T-helper 17 cell (primary cell): ENCODE data around the gene INTU. TPM values are rescaled to one million over a fixed set of nuclear protein-coding genes. Genes with fewer than 3 reads are reported as not detected.

Source experiments
- ATAC-seq: fragments of 150-1000 bp; cut with Tn5 transposase; 2 replicates; pipeline ENCODE4 v1.10.0; 2021; ENCODE audit warnings: mild to moderate bottlenecking, moderate library complexity
- DNase-seq, 3 donors: peaks; one replicate each; pipeline versions ENCODE4 v3.0.0 to v3.0.0-alpha.2; 2020 to 2021
- H3K9me3 ChIP-seq: one replicate; pipeline ENCODE4 v1.7.0; 2013; ENCODE audit warnings: low read length, mild to moderate bottlenecking; ENCODE audit not compliant: control insufficient read depth, poor library complexity, severe bottlenecking
- H3K27ac Mint-ChIP-seq: one replicate; pipeline ENCODE4 v1.8.0; 2022; ENCODE audit warnings: mild to moderate bottlenecking, moderate library complexity, mixed read lengths
- H3K27me3 Mint-ChIP-seq: one replicate; pipeline ENCODE4 v1.8.0; 2022; ENCODE audit warnings: mixed read lengths
- H3K36me3 Mint-ChIP-seq: one replicate; pipeline ENCODE4 v1.8.0; 2022; ENCODE audit warnings: low read depth, mixed read lengths
- H3K4me1 Mint-ChIP-seq: one replicate; pipeline ENCODE4 v1.8.0; 2022; ENCODE audit warnings: mild to moderate bottlenecking, mixed read lengths
- H3K4me3 Mint-ChIP-seq: one replicate; pipeline ENCODE4 v1.8.0; 2022; ENCODE audit warnings: mild to moderate bottlenecking, moderate library complexity, mixed read lengths
- total RNA-seq, 4 donors: library from RNA in 2 of 4; stranded (reverse) in 2 of 4; gene quantifications; one replicate each; pipeline ENCODE4 v1.2.3 and lab custom pipeline; 2022 to 2026

Gene INTU
- total RNA-seq, 2 donors from 2014 or later: 0.08 TPM; not detected in 1

GRCh38 chr4:127660284-127660885 lies 27.6 kb downstream of the INTU start:
- ATAC-seq (no peak), DNase-seq (no peak)
- H3K9me3 ChIP-seq: no peaks in the 10 kb centered on the region
- H3K4me3 Mint-ChIP-seq: no peak overlapping the region
- no peaks in the 10 kb centered on the region for H3K4me1 Mint-ChIP-seq
- peaks cover 4% of the 10 kb centered on the region for H3K27me3 Mint-ChIP-seq
- H3K27ac Mint-ChIP-seq: no peak overlapping the region
- H3K36me3 Mint-ChIP-seq: no peaks in the 10 kb centered on the region

DNA sequence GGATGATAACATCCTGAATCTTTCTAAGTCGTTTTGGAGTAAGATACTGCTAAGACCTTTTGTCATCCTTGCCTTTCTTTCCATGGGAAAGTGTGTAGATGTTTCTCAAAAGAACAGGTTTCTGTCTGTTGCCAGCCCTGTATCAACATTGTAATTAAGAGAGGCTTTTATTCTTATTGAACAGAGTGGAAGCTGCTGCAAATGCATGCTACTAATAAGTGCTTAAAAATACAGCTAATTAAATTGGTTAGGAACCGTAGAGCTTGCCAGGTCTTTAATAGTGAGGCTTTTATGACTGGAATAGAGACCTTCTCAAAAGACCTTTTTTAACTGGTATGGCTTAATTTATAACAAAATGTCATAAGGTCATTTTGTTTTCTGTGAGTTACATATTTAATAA lies 34.4 kb downstream of the INTU start:
- Mint-ChIP-seq H3K27me3 (no peaks in the 10 kb centered on the region), H3K4me3 (no peak overlapping the region), H3K4me1 (no peaks in the 10 kb centered on the region), H3K36me3 (no peaks in the 10 kb centered on the region), H3K27ac (no peak overlapping the region)
- DNase-seq: no peak
- no peaks in the 10 kb centered on the region for H3K9me3 ChIP-seq
- ATAC-seq: no peak

GRCh38 chr4:127667772-127668171 lies 35.0 kb downstream of the INTU start:
- H3K36me3 Mint-ChIP-seq: no peaks in the 10 kb centered on the region
- H3K4me3 Mint-ChIP-seq: no peak overlapping the region
- DNase-seq (no peak), ATAC-seq (no peak)
- H3K27me3 Mint-ChIP-seq: no peaks in the 10 kb centered on the region
- H3K4me1 Mint-ChIP-seq: no peaks in the 10 kb centered on the region
- H3K27ac Mint-ChIP-seq: no peak overlapping the region
- H3K9me3 ChIP-seq: no peaks in the 10 kb centered on the region

DNA sequence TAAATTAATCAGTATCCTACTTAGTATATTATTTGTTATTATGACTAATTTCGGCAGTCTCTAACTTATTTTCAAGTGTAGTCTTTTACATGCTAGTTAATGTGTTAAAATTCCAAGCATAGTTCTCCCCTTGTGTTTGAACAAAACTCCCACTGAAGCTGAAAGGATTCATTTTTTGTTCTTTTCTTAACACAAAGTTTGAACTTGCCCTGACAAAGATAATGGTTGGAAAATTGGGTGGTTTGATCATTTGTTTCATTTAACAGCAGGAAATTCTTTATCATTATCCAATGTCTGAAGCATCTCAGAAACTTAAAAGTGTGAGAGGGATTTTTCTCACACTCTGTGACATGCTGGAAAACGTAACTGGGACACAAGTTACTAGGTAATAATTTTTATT lies 36.0 kb downstream of the INTU start:
- no peak for DNase-seq
- Mint-ChIP-seq H3K27ac (no peak overlapping the region), H3K4me3 (no peak overlapping the region), H3K27me3 (no peaks in the 10 kb centered on the region), H3K36me3 (no peaks in the 10 kb centered on the region), H3K4me1 (no peaks in the 10 kb centered on the region)
- H3K9me3 ChIP-seq: no peaks in the 10 kb centered on the region
- no peak for ATAC-seq

DNA sequence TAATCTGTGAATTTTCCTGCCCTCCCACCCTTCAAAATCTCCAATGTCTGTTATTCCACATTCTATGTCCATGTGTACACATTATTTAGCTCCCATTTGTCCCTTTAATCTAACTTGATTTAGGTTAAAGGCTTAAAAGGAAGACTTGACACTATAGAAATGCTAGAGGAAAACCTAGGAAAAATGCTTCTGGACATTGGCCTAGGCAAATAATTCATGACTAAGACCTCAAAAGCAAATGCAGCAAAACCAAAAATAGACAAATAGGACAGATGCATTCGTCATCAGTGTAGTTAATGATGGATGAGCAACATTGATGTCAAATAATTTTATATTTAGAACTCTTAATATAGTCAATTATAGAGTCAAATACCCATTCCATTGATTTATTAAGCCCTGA lies 36.9 kb downstream of the INTU start:
- no peak overlapping the region for H3K4me3 Mint-ChIP-seq
- ATAC-seq (no peak), DNase-seq (no peak)
- H3K9me3 ChIP-seq: no peaks in the 10 kb centered on the region
- H3K27me3 Mint-ChIP-seq: peaks cover 6% of the 10 kb centered on the region
- H3K36me3 Mint-ChIP-seq: no peaks in the 10 kb centered on the region
- no peaks in the 10 kb centered on the region for H3K4me1 Mint-ChIP-seq
- H3K27ac Mint-ChIP-seq: no peak overlapping the region

- no peak overlapping the region for H3K27ac Mint-ChIP-seq
- DNase-seq: no peak
- H3K4me1 Mint-ChIP-seq: no peaks in the 10 kb centered on the region
- peaks cover 7% of the 10 kb centered on the region for H3K27me3 Mint-ChIP-seq
- H3K36me3 Mint-ChIP-seq: no peaks in the 10 kb centered on the region
- no peak overlapping the region for H3K4me3 Mint-ChIP-seq
- ATAC-seq: no peak
- no peaks in the 10 kb centered on the region for H3K9me3 ChIP-seq
These were observed 39.4 kb downstream of the INTU start for GRCh38 chr4:127672111-127672510.

- H3K9me3 ChIP-seq: no peaks in the 10 kb centered on the region
- no peak for DNase-seq
- H3K27me3 Mint-ChIP-seq: no peaks in the 10 kb centered on the region
- no peak overlapping the region for H3K4me3 Mint-ChIP-seq
- no peak for ATAC-seq
- H3K27ac Mint-ChIP-seq: no peak overlapping the region
- H3K4me1 Mint-ChIP-seq: peaks cover 3% of the 10 kb centered on the region
- no peaks in the 10 kb centered on the region for H3K36me3 Mint-ChIP-seq
These were observed 52.5 kb downstream of the INTU start for GRCh38 chr4:127685292-127685691.

- H3K4me3 Mint-ChIP-seq: no peak overlapping the region
- no peak overlapping the region for H3K27ac Mint-ChIP-seq
- H3K9me3 ChIP-seq: no peaks in the 10 kb centered on the region
- no peaks in the 10 kb centered on the region for H3K36me3 Mint-ChIP-seq
- H3K4me1 Mint-ChIP-seq: peaks cover 3% of the 10 kb centered on the region
- ATAC-seq (no peak), DNase-seq (no peak)
- H3K27me3 Mint-ChIP-seq: no peaks in the 10 kb centered on the region
These were observed 53.9 kb downstream of the INTU start for GRCh38 chr4:127686658-127687057.

DNA sequence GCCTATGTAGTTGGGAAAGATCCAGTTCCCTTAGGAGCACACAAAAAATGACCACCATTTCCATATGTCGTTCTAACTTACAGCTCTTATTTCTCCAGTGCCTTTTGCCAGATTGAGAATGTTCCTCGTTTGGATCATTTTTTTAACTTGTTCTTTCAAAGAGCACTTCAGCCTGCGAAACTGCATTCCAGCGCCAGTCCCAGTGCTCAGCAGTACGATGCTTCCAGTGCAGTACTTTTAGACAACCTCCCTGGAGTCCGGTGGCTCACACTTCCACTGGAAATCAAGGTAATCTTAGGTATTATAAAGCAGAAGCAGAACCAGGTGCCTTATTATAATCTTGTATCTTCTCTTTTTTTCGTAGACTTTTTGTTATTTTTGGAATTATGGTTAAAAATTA lies 54.8 kb downstream of the INTU start:
- Mint-ChIP-seq H3K27me3 (no peaks in the 10 kb centered on the region), H3K4me1 (peaks cover 3% of the 10 kb centered on the region), H3K4me3 (no peak overlapping the region), H3K27ac (no peak overlapping the region), H3K36me3 (no peaks in the 10 kb centered on the region)
- H3K9me3 ChIP-seq: no peaks in the 10 kb centered on the region
- ATAC-seq (no peak), DNase-seq (no peak)

- ATAC-seq (peak; percentile 20), DNase-seq (no peak)
- H3K27ac Mint-ChIP-seq: no peak overlapping the region
- no peaks in the 10 kb centered on the region for H3K4me1 Mint-ChIP-seq
- peaks cover 11% of the 10 kb centered on the region for H3K27me3 Mint-ChIP-seq
- peaks cover 2% of the 10 kb centered on the region for H3K36me3 Mint-ChIP-seq
- H3K4me3 Mint-ChIP-seq: no peak overlapping the region
- H3K9me3 ChIP-seq: no peaks in the 10 kb centered on the region
These were observed 66.0 kb downstream of the INTU start for GRCh38 chr4:127698789-127699200.

- peaks cover 17% of the 10 kb centered on the region for H3K27me3 Mint-ChIP-seq
- H3K27ac Mint-ChIP-seq: no peak overlapping the region
- H3K9me3 ChIP-seq: no peaks in the 10 kb centered on the region
- DNase-seq (no peak), ATAC-seq (no peak)
- no peaks in the 10 kb centered on the region for H3K4me1 Mint-ChIP-seq
- H3K4me3 Mint-ChIP-seq: no peak overlapping the region
- H3K36me3 Mint-ChIP-seq: no peaks in the 10 kb centered on the region
These were observed 76.2 kb downstream of the INTU start for GRCh38 chr4:127708985-127709384.

GRCh38 chr4:127709456-127709855 lies 76.7 kb downstream of the INTU start:
- no peak for ATAC-seq
- no peak overlapping the region for H3K4me3 Mint-ChIP-seq

DNA sequence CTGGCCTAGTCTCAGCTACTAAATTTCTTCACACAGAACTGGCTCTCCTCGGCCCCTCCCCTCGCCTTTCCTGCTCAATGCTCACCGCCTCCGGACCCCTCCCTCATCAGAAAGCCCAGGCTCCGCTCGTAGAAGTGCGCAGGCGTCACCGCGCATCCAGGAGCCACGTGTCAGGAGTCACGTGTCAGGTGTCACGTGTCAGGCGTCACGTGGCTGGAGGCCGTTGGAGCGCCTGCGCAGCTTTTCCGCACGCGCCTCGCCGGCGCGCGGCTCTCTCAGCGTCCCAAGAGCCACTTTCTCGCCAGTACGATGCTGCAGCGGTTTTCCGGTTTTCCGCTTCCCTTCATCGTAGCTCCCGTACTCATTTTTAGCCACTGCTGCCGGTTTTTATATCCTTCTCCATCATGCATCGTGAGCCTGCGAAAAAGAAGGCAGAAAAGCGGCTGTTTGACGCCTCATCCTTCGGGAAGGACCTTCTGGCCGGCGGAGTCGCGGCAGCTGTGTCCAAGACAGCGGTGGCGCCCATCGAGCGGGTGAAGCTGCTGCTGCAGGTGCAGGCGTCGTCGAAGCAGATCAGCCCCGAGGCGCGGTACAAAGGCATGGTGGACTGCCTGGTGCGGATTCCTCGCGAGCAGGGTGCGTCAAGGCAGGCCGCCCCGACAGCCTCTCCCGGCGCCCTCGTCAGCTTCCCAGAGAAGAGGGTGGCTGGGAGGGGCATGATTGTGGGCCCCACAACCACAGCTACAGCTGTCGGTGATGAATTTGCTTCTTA lies 97.6 kb downstream of the INTU start, which contains the start of gene SLC25A31:
TSS of gene SLC25A31 (plus strand) at position 259 of the 772 bp plus-strand sequence. CDS start at position 405, 146 bp downstream.
- H3K9me3 ChIP-seq: no peaks in the 10 kb centered on the region
- Mint-ChIP-seq H3K36me3 (peaks cover 2% of the 10 kb centered on the region), H3K27me3 (peaks cover 17% of the 10 kb centered on the region), H3K27ac (no peak within 1 kb of the TSS), H3K4me3 (no peak within 1 kb of the TSS), H3K4me1 (peaks cover 2% of the 10 kb centered on the region)
- no peak for DNase-seq
- ATAC-seq: no peak

More at GRCh38 chr4:127709456-127709855, 76.7 kb downstream of the INTU start:
- no peaks in the 10 kb centered on the region for H3K9me3 ChIP-seq
- no peak for DNase-seq
- Mint-ChIP-seq H3K36me3 (no peaks in the 10 kb centered on the region), H3K27ac (no peak overlapping the region), H3K4me1 (no peaks in the 10 kb centered on the region), H3K27me3 (peaks cover 20% of the 10 kb centered on the region)

DNA sequence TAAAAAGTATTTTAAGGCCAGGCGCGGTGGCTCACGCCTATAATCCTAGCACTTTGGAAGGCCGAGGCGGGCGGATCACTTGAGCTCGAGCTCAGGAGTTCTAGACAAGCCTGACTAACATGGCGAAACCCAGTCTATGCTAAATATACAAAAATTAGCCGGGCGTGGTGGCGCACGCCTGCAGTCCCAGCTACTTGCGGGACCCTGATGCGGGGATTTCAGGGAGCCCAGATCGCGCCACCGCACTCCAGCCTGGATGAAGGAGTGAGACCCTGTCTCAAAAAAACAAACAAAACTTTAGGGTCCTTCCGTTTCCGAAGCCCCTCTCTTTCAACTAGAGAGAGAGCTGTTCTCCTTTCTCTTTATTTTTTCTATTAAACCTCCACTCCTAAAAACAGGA lies 98.6 kb downstream of the INTU start:
- Mint-ChIP-seq H3K36me3 (peaks cover 2% of the 10 kb centered on the region), H3K27ac (no peak overlapping the region), H3K4me3 (no peak overlapping the region), H3K4me1 (peaks cover 2% of the 10 kb centered on the region), H3K27me3 (peaks cover 17% of the 10 kb centered on the region)
- ATAC-seq: no peak
- H3K9me3 ChIP-seq: no peaks in the 10 kb centered on the region
- DNase-seq: no peak
